Measurements from ENCODE around the gene KLF11. TPM values are rescaled to one million over a fixed set of nuclear protein-coding genes. Genes with fewer than 3 reads are reported as not detected.

Gene KLF11
- total RNA-seq, 4 donors from 2014 or later: 48.6 to 81.6 (median 58.8) TPM

GRCh38 chr2:10059552-10060335, 16.4 kb downstream of the KLF11 start:
- peaks cover 6% of the 10 kb centered on the region for H3K36me3 ChIP-seq
- H3K4me3 ChIP-seq: no peak overlapping the region
- H3K4me1 ChIP-seq: peaks cover 15% of the 10 kb centered on the region
- no peak overlapping the region for H3K27ac ChIP-seq
- H3K9me3 ChIP-seq: no peaks in the 10 kb centered on the region
- no peaks in the 10 kb centered on the region for H3K27me3 ChIP-seq
- DNase-seq (ENCODE audit: low spot score in 2 of 2): peak in 1 of 2 donors; percentile 60
- WGBS: 89% methylated on average over 10 of the region's 20 CpGs
- TF ChIP-seq EP300 (IDR thresholded peaks at IDR 0.05): no peak
- no peak for TF ChIP-seq POLR2A (IDR thresholded peaks at IDR 0.05)
- TF ChIP-seq CTCF (IDR thresholded peaks at IDR 0.05): no peak
- no peak for TF ChIP-seq POLR2AphosphoS5 (IDR thresholded peaks at IDR 0.05)

DNA sequence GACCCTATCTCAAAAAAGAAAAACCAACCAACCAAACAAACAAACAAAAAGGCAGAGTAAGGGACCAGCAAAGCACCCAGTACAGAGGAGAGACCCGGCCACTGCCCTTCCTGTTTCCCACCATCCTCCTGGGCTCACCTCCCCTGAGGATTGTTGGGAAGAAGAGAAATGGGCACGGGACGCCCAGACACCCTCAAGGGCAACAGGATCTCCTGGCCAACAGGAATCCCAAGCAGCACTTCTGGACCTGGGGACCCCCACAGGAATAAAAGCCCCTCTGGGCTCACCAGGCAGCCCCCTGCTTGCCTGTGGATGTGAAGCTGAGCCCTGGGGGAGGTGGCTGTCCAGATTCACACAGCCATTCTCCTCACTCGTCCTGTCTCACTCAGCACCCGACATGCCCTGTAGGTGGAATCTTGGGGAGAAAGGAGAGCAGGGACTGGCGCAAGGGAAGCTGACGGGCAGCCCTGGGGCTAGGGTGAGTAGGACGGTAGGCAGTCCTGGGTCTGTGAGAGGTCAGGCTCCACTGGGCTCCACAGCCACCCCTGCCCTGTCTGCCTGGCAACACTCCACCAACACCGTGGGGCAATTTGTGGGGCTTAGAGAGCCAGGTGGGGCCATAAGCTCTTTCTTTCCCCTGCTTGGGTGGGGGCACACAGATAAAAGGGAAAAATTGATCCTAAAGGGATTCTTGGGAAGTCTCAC, 18.0 kb downstream of the KLF11 start:
- no peak for TF ChIP-seq CTCF (IDR thresholded peaks at IDR 0.05)
- no peak for TF ChIP-seq POLR2A (IDR thresholded peaks at IDR 0.05)
- no peak for TF ChIP-seq POLR2AphosphoS5 (IDR thresholded peaks at IDR 0.05)
- no peak for TF ChIP-seq EP300 (IDR thresholded peaks at IDR 0.05)
- Histone ChIP-seq H3K36me3 (no peaks in the 10 kb centered on the region), H3K9me3 (no peaks in the 10 kb centered on the region), H3K4me1 (peaks cover 15% of the 10 kb centered on the region), H3K27me3 (no peaks in the 10 kb centered on the region), H3K27ac (no peak overlapping the region), H3K4me3 (no peak overlapping the region)
- 82% methylated on average over 9 of the region's 9 CpGs for WGBS
- DNase-seq (ENCODE audit: low spot score in 2 of 2): no peak

GRCh38 chr2:10062931-10063365, 19.6 kb downstream of the KLF11 start:
- Histone ChIP-seq H3K27me3 (no peaks in the 10 kb centered on the region), H3K9me3 (no peaks in the 10 kb centered on the region), H3K27ac (no peak overlapping the region), H3K36me3 (no peaks in the 10 kb centered on the region), H3K4me1 (no peaks in the 10 kb centered on the region), H3K4me3 (no peak overlapping the region)
- WGBS: 76% methylated on average over 10 of the region's 10 CpGs
- DNase-seq (ENCODE audit: low spot score in 2 of 2): no peak
- TF ChIP-seq CTCF (IDR thresholded peaks at IDR 0.05): no peak

GRCh38 chr2:10063566-10063965, 20.2 kb downstream of the KLF11 start:
- no peak for DNase-seq (ENCODE audit: low spot score in 2 of 2)
- TF ChIP-seq POLR2AphosphoS5 (IDR thresholded peaks at IDR 0.05): no peak
- no peak for TF ChIP-seq POLR2A (IDR thresholded peaks at IDR 0.05)
- TF ChIP-seq EP300 (IDR thresholded peaks at IDR 0.05): no peak
- no peak for TF ChIP-seq CTCF (IDR thresholded peaks at IDR 0.05)
- no peaks in the 10 kb centered on the region for H3K9me3 ChIP-seq

More at GRCh38 chr2:10063566-10063965, 20.2 kb downstream of the KLF11 start:
- WGBS: 91% methylated on average over 8 of the region's 9 CpGs
- Histone ChIP-seq H3K27ac (no peak overlapping the region), H3K36me3 (no peaks in the 10 kb centered on the region), H3K27me3 (no peaks in the 10 kb centered on the region), H3K4me1 (no peaks in the 10 kb centered on the region), H3K4me3 (no peak overlapping the region)

Data from suprapubic skin (tissue), 4 donors.